NCI-H345 treated with DMSO at 0.1 percent for 48 hours (cell line): ENCODE measurements around the gene PGM2.

ENCODE experiments used
- DNase-seq: peaks from one replicate; lab custom pipeline; 2025; ENCODE audit not compliant: unreplicated experiment; lab: John Stamatoyannopoulos, UW

PGM2 gene

DNA sequence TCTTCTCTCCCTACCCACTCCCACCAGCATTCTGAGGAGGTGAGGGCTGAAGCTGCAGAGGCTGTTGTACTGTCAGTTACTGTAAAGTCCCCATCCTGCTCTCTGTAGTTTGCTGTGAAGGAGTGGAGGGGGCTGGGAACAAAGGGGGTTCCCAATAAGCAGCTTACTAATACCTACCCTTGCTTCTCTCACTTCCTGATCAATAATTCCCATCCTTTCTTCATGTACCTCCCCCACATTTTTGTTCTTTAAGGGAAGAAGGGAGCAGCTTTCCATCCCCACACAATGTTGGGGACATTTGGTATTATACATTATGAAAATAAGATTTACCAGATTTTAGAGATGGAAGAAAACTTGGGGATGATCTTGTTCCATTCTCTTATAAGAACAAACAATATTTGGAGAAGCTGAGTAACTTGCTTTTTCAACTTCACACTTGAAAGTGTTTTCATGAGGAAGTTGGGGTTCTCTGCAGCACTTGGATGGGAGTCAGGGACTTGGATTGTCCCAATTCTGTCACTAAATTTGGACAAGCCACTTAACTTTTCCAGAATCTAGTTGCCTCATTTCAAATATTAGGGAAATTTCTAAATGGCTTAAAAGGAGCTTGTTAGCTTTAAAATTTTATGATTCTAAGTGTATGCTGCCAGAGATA lies 69.8 kb downstream of the PGM2 start:
- no peak for DNase-seq

DNA sequence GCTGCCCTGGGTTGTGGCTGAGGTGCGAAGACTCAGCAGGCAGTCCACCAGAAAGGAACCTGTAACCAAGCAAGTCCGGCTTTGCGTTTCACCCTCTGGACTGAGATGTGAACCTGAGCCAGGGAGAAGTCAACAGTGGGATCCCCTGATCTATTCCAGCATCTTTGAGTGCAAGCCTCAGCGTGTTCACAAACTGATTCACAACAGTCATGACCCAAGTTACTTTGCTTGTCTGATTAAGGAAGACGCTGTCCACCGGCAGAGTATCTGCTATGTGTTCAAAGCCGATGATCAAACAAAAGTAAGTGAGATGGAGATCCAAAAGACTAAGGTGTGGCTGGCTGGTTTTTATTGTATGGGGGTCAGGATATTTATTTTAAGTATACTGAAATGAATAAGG lies 75.7 kb downstream of the PGM2 start:
- DNase-seq, result no peak

DNA sequence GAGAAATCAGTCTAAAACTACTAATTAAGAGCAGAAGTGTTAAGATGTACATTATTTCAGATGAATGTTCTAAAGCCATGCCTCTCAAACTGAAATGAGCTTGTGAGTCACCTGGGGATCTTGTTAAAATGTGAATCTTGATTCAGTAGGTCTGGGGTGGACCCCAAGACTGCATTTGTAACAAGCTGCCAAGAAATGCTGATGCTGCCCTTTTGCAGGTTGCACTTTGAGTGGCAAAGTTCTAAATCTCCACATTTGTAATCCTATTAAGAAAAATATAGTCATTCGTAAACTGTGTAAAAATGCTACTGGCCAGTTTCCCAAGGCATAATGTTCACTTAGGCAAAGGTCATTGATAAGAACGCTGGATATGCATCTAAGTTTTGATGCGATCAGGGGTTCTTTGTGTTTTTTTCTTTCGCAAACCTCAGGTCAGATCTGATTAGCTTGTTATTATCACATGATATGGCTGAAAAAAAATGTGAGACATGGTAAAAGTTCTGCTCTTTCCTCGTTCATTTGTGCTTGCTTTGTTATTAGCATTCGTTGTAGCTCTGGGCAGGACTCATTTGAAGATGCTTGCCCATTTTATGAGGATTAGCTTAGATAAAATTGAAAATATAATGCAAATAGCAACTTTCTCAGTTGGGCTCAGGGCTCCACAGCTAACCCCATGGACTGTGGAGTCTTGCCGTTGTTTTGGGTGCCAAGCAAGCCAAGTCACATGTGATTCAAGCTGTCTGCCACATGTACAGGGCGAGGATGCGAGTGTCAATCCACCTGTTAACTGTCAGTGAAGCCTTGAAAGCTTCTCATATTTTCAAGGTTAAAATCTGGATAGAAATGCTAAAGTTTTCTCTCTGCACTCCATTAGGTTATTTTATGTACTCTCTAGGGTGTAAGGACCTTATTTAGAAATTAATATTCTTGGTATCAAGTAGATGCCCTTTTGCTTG lies 76.5 kb downstream of the PGM2 start:
- no peak for DNase-seq

DNA sequence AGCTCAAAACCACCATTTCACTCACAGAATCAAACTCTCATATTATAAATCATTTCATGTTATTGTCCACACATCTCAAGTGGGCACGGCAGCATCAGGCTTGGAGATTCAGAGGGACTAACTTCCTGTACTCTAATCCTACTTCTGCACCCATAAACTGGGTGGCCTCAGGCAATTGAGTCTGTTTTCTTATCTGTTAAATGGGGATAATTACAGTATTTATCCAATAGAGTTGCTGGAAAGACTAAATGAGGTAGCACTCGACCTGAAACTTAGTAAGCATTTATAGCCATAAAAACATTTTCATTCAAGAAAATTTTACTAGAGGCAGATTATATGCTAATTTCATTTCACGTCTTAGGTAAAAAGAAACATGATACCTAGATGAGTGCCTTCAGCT lies 77.4 kb downstream of the PGM2 start:
- DNase-seq, result no peak

DNA sequence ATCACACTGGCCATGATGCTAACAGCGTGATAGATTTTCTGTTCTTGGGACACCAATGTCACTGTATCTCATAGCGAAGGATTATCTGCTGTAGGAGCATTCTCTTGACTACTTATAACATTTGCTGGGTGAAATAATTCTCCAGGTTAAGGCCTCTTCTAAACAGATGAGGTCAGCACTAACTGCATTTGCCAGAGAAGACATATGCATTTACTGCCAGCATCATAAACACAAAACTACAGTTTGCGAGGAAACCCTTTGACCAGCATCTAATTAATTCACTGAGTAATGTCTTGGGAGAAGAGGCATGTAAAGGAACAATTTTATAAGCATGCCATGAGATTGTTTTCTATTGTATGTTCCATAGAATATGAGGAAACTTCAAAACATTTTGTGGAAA lies 78.3 kb downstream of the PGM2 start:
- no peak for DNase-seq

DNA sequence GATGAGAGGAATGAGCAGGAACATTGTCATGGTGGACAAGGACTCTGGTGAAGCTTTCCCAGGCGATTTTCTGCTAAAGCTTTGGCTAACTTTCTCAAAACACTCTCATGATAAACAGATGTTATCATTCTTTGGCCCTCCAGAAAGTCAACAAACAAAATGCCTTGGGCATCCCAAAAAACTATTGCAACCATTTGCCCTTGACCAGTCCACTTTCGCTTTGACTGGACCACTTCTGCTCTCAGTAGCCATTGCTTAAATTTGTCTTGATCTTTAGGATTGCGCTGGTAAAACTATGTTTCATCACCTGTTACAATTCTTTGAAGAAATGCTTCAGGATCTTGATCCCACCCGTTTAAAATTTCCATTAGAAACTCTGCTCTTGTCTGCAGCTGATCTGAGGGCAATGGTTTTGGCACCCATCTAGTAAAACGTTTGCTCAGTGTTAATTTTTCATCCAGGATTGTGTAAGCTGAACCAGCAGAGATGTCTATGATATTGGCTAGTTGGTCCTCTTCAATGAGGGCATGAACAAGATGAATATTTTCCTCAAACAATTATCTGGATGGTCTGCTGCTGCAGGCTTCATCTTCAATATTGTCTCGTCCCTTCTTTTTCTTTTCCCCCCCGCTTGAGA lies 79.2 kb downstream of the PGM2 start:
- DNase-seq, result no peak

DNA sequence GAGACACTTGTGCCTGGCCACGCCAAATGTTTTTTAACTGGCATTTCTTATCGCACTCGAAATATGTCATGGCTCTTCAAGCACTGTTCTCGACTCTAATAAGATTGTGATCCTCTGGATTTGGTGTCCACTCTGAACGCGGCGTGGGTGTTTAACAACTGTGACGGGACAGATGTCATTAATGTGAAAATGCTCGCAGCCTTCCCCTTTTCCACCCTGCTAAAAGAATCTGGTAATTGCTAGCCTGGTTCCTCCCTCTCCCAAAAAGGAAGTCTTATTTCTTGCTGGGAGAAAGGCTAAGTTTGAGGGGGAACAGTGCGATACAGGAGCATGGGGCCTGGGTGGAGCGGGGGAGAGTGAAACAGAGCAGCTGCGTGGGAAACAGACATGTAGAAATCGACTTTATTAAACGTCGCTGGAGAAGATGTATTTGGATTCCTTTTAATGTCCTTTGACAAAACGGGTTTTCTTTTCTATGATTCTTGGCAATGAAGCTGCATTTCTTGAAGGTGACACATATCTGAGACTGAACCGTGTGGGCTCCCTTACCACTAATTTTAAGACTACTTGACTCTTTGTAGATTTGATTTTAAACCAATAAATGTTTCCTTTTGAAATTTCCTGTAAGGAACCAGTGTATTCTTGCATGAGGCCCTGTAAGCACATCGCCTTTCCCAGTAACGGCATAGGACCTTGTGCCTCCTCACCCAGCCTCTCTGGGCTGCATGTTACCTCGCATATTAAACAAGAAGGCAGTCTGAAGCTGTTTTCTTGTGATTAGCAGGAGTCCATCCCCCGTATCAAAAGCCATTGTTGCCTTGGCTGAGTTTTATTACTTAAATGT lies 82.2 kb downstream of the PGM2 start:
- DNase-seq, result no peak

DNA sequence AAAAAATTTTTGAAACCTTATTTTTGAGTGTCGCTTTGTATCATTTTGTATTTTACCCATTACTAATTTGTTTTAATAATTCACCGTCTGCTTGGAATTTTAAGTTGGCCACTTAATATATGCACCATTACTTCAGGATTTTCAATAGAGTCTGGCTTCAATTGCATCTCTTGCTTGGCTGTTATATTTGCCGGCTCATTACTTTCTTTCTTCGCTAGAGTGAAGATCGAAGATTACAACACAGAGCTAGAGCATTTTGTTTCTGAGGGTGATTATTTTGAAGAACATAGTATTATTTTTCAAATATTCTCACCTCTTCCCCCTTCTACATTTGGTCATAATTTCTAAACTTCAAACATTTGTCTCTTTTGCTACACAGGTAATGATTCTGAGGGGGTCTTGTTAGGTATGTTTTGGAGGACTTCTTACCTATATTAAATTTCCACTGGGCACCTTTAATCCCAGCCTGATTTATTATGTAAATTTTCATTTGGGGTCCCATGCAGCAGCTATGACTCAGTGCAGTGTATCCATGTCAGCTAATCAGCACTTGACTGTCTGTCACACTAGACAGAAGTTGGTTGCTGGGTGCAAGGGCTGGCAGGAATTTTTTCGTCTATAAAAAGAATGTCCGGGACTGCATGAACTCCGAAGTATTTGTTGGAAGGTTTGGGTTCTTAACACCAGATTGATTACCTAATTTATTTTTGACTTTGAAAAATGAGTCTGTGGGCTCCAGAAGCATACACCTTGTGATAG lies 83.0 kb downstream of the PGM2 start:
- no peak for DNase-seq

DNA sequence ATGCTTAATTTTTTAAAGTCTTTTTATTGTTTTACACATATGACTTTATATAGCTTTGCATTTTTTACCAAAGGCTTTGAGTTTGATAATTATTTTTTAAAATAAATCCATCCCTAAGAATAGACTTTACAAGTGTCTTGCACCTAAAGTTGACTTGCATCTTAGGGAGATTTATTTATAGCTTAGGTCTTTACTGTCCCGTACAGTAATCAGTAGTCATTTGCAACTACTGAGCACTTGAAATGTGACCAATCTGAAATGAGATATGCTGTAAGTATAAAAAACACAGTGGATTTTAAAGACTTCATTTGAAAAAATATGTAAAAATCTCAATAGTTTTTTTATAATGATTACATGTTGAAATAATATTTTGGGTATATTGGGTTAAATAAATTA lies 83.6 kb downstream of the PGM2 start:
- no peak for DNase-seq
